PC-3 (cell line): ENCODE data around the gene PKIG. TPM values are rescaled to one million over a fixed set of nuclear protein-coding genes. Genes with fewer than 3 reads are reported as not detected.

ENCODE experiments used
- ATAC-seq: fragments of 200-7000 bp; cut with Tn5 transposase; 2 replicates; pipeline ENCODE4 v1.9.1; 2020; ENCODE audit warnings: mild to moderate bottlenecking, moderate library complexity
- BruUV-seq: library from RNA; stranded (reverse); fragments of 400-500 nt; replicated peaks from 2 replicates; lab custom pipeline; 2021; lab: Mats Ljungman, UMichigan
- CTCF ChIA-PET: fragments of 300-600 bp; sonication (Branson Sonifier 250); formaldehyde crosslinking; loops from one replicate; lab custom pipeline; 2022; ENCODE audit warnings: antibody characterized with exemption; lab: Charles Lee
- POLR2A ChIA-PET: fragments of 300-600 bp; sonication (Branson Sonifier 250); formaldehyde crosslinking; loops from one replicate; lab custom pipeline; 2022; ENCODE audit warnings: antibody characterized with exemption; ENCODE audit not compliant: unreplicated experiment; lab: Charles Lee
- DNase-seq: peaks from one replicate; pipeline ENCODE4 v3.0.0-alpha.2; 2015
- H2AFZ ChIP-seq: fragments of 300-600 bp; sonication (generic); 2 replicates; pipeline ENCODE4 v1.6.0; 2016; ENCODE audit warnings: antibody characterized with exemption, low read length
- H3F3A ChIP-seq: fragments of 300-600 bp; sonication (generic); one replicate; pipeline ENCODE4 v1.6.0; 2017; ENCODE audit warnings: antibody characterized with exemption, low read length, control low read depth, mild to moderate bottlenecking; ENCODE audit not compliant: unreplicated experiment
- H3K27ac ChIP-seq: fragments of 300-600 bp; sonication (generic); 2 replicates; pipeline ENCODE4 v1.5.1; 2016; ENCODE audit warnings: mild to moderate bottlenecking, low read length
- H3K27me3 ChIP-seq: fragments of 300-600 bp; sonication (generic); 2 replicates; pipeline ENCODE4 v1.6.1; 2016; ENCODE audit warnings: low read length, mixed read lengths
- H3K36me3 ChIP-seq: fragments of 300-600 bp; sonication (generic); 2 replicates; pipeline ENCODE4 v1.6.1; 2016; ENCODE audit warnings: low read depth, mixed run types, low read length, mixed read lengths
- H3K4me1 ChIP-seq: fragments of 300-600 bp; sonication (generic); 2 replicates; pipeline ENCODE4 v1.5.1; 2016; ENCODE audit warnings: low read length; ENCODE audit not compliant: insufficient read depth
- H3K4me2 ChIP-seq: fragments of 300-600 bp; sonication (generic); 2 replicates; pipeline ENCODE4 v1.6.0; 2016; ENCODE audit warnings: low read length
- H3K4me3 ChIP-seq: fragments of 300-600 bp; sonication (generic); 2 replicates; pipeline ENCODE4 v1.5.1; 2016; ENCODE audit warnings: mild to moderate bottlenecking, low read length, mixed read lengths
- H3K79me2 ChIP-seq: fragments of 300-600 bp; sonication (generic); 2 replicates; pipeline ENCODE4 v1.6.1; 2017; ENCODE audit warnings: low read length, mixed read lengths
- H3K9ac ChIP-seq: fragments of 300-600 bp; sonication (generic); 2 replicates; pipeline ENCODE4 v1.6.0; 2016; ENCODE audit warnings: mild to moderate bottlenecking, low read length
- H3K9me2 ChIP-seq: fragments of 300-600 bp; sonication (generic); replicated peaks from 2 replicates; pipeline ENCODE4 v1.6.1; 2016; ENCODE audit warnings: mixed run types, low read length, mixed read lengths
- H3K9me3 ChIP-seq: fragments of 300-600 bp; sonication (generic); 2 replicates; pipeline ENCODE4 v1.6.1; 2016; ENCODE audit warnings: low read length, mixed read lengths
- H4K20me1 ChIP-seq: fragments of 300-600 bp; sonication (generic); 2 replicates; pipeline ENCODE4 v1.6.1; 2016; ENCODE audit warnings: low read length, mixed read lengths
- EZH2 ChIP-seq: fragments of 300-600 bp; sonication (generic); IDR thresholded peaks from one replicate; pipeline ENCODE4 v1.6.1; 2017; ENCODE audit warnings: antibody characterized with exemption, mild to moderate bottlenecking, low read length; ENCODE audit not compliant: unreplicated experiment
- EZH2phosphoT487 ChIP-seq: fragments of 300-600 bp; sonication (generic); IDR thresholded peaks from 2 replicates; pipeline ENCODE4 v1.6.1; 2018; ENCODE audit warnings: mild to moderate bottlenecking, antibody characterized with exemption, low read length, borderline replicate concordance
- intact Hi-C: fragments of 100-400 bp; cut with micrococcal nuclease; formaldehyde crosslinking; loops from 2 replicates; pipeline ENCODE4 v1.9.0; 2023
- total RNA-seq: library from RNA; depleted of rRNA; stranded (reverse); fragments of >200 nt; gene quantifications from 2 replicates; pipeline ENCODE4 v1.2.3, GENCODE V29; 2014
- TF ChIP-seq, protein P1 (sequence below): fragments of 300-600 bp; sonication (generic); conservative IDR thresholded peaks from 2 replicates; pipeline ENCODE4 v1.5.1; 2017; ENCODE audit warnings: antibody characterized with exemption, low read depth, mild to moderate bottlenecking, low read length

The PKIG gene
- total RNA-seq, 1 experiment from 2014 or later, result 47.5 TPM

DNA sequence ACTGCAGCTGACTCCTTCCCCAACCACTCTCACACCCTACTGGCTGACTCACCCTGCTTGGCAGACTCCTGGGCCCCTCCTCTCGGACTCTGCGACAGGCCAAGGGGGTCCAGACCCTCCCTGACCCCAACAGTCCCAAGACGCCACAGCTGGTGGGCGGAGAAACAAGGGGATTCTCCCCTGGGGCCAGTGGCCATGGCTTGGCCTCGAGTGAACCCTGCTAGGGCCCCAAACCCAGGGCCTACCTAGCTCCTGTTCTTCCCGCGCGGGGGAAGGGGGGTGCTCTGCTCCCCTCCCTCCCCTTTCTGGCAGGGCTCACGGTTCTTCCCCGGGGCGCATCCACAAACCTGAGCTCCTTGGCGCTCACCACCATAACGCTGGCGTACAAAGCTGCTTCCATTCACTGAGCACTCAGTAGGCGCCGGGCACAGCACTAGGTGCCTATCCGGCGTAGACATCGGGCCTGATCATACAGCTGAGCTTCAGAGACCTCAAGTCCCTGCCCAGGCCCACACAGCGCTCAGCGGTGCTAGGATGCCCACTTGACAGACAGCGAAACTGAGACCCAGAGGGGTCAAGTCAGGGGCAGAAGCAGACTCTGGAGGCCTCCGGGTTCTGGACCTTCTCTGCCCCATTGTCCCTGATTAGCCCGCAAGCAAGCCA is 68.5 kb downstream of the PKIG start:
- Histone ChIP-seq H3K9me2 (no peaks in the 10 kb centered on the region), H3K4me1 (peaks cover 7% of the 10 kb centered on the region; the same call in 1 of the 2 replicates), H3K27ac (no peak overlapping the region), H3K9me3 (no peaks in the 10 kb centered on the region), H3K4me2 (peak overlapping the region; percentile 99), H3K79me2 (no peaks in the 10 kb centered on the region), H3F3A (no peaks in the 10 kb centered on the region), H3K27me3 (no peaks in the 10 kb centered on the region), H4K20me1 (no peaks in the 10 kb centered on the region), H3K36me3 (no peaks in the 10 kb centered on the region), H3K9ac (peak overlapping the region; percentile 76), H2AFZ (peak overlapping the region; percentile 95), H3K4me3 (peak overlapping the region; percentile 79)
- POLR2A ChIA-PET, result no interaction called here
- no peak for DNase-seq
- BruUV-seq, result TSS peak; percentile 55
- no peak for TF ChIP-seq EZH2phosphoT487
- TF ChIP-seq, protein P1, sequence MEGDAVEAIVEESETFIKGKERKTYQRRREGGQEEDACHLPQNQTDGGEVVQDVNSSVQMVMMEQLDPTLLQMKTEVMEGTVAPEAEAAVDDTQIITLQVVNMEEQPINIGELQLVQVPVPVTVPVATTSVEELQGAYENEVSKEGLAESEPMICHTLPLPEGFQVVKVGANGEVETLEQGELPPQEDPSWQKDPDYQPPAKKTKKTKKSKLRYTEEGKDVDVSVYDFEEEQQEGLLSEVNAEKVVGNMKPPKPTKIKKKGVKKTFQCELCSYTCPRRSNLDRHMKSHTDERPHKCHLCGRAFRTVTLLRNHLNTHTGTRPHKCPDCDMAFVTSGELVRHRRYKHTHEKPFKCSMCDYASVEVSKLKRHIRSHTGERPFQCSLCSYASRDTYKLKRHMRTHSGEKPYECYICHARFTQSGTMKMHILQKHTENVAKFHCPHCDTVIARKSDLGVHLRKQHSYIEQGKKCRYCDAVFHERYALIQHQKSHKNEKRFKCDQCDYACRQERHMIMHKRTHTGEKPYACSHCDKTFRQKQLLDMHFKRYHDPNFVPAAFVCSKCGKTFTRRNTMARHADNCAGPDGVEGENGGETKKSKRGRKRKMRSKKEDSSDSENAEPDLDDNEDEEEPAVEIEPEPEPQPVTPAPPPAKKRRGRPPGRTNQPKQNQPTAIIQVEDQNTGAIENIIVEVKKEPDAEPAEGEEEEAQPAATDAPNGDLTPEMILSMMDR, result no peak
- no peak for TF ChIP-seq EZH2
- ATAC-seq, result peak; percentile 2; the same call in 1 of the 2 replicates
- intact Hi-C loops, result no loop called here
- CTCF ChIA-PET, result interaction anchor here (0.6 kb wide), 1 partner anchor 269 kb away, joined by 4 read pairs; no protein-coding TSS in a partner anchor

DNA sequence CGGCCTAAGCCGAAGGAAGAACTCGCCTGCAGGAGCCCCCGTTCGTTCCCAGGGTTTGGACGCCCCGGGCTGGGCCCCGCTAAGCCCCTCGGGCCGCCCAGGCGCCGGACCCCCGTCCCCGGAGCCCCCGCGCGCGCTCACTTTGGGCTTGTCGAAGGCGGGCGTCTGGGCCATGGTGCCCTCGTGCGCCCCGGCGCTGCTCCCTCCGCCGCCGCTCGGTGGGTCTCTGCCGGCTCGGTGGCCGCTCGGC is 69.0 kb downstream of the PKIG start:
- H3K9ac ChIP-seq, result peak overlapping the region; percentile 76
- no TSS peak for BruUV-seq
- no peaks in the 10 kb centered on the region for H3K9me2 ChIP-seq
- no peak for ATAC-seq
- DNase-seq, result no peak
- ChIA-PET POLR2A (no interaction called here), CTCF (no interaction called here)
- no peaks in the 10 kb centered on the region for H3K79me2 ChIP-seq
- no peak overlapping the region for H3K27ac ChIP-seq
- no peaks in the 10 kb centered on the region for H3K36me3 ChIP-seq
- peak overlapping the region; percentile 99 for H3K4me2 ChIP-seq
- no peaks in the 10 kb centered on the region for H4K20me1 ChIP-seq
- TF ChIP-seq, protein P1, result no peak
- TF ChIP-seq EZH2phosphoT487, result no peak
- no peak for TF ChIP-seq EZH2
- H2AFZ ChIP-seq, result peak overlapping the region; percentile 95
- H3K4me1 ChIP-seq, result peaks cover 7% of the 10 kb centered on the region; the same call in 1 of the 2 replicates
- no peaks in the 10 kb centered on the region for H3F3A ChIP-seq
- H3K4me3 ChIP-seq, result peak overlapping the region; percentile 79
- intact Hi-C loops, result no loop called here
- H3K9me3 ChIP-seq, result no peaks in the 10 kb centered on the region
- H3K27me3 ChIP-seq, result no peaks in the 10 kb centered on the region

GRCh38 chr20:44651684-44652423 is 69.5 kb downstream of the PKIG start, which contains the start of gene ADA:
TSS of gene ADA (minus strand) at chr20:44651699. CDS start at chr20:44651607, 92 bp downstream.
- Histone ChIP-seq H3K9ac (peak within 1 kb of the TSS; percentile 76), H3K36me3 (no peaks in the 10 kb centered on the region), H3K4me1 (peaks cover 7% of the 10 kb centered on the region; the same call in 1 of the 2 replicates), H2AFZ (peak within 1 kb of the TSS; percentile 95), H3K27ac (no peak within 1 kb of the TSS), H3F3A (no peaks in the 10 kb centered on the region), H4K20me1 (no peaks in the 10 kb centered on the region), H3K4me2 (peak within 1 kb of the TSS; percentile 99), H3K4me3 (peak within 1 kb of the TSS; percentile 79), H3K79me2 (no peaks in the 10 kb centered on the region), H3K9me2 (no peaks in the 10 kb centered on the region), H3K27me3 (no peaks in the 10 kb centered on the region), H3K9me3 (no peaks in the 10 kb centered on the region)
- POLR2A ChIA-PET, result no interaction called here
- CTCF ChIA-PET, result interaction anchor here (0.5 kb wide), 1 partner anchor 259 kb away, joined by 3 read pairs; no protein-coding TSS in a partner anchor
- TF ChIP-seq EZH2, result no peak
- TF ChIP-seq, protein P1, result no peak
- ATAC-seq (peak; percentile 78), DNase-seq (peak; percentile 65)
- intact Hi-C loops, result loop anchor here (1.0 kb wide), 1 partner anchor 31 kb away; no protein-coding TSS in a partner anchor
- no TSS peak for BruUV-seq
